ENCODE data around the gene RUVBL1. TPM values are rescaled to one million over a fixed set of nuclear protein-coding genes. Genes with fewer than 3 reads are reported as not detected.

The RUVBL1 gene
- total RNA-seq, 2 donors from 2014 or later: 16.1 to 48.2 TPM

GRCh38 chr3:128100161-128100560 is 23.5 kb downstream of the RUVBL1 start:
- TF ChIP-seq, protein P1, sequence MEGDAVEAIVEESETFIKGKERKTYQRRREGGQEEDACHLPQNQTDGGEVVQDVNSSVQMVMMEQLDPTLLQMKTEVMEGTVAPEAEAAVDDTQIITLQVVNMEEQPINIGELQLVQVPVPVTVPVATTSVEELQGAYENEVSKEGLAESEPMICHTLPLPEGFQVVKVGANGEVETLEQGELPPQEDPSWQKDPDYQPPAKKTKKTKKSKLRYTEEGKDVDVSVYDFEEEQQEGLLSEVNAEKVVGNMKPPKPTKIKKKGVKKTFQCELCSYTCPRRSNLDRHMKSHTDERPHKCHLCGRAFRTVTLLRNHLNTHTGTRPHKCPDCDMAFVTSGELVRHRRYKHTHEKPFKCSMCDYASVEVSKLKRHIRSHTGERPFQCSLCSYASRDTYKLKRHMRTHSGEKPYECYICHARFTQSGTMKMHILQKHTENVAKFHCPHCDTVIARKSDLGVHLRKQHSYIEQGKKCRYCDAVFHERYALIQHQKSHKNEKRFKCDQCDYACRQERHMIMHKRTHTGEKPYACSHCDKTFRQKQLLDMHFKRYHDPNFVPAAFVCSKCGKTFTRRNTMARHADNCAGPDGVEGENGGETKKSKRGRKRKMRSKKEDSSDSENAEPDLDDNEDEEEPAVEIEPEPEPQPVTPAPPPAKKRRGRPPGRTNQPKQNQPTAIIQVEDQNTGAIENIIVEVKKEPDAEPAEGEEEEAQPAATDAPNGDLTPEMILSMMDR (IDR thresholded peaks at IDR 0.05): no peak
- DNase-seq: no peak
- no peak overlapping the region for H3K4me3 ChIP-seq
- intact Hi-C loops (cut with DNase I): no loop called here
- no peaks in the 10 kb centered on the region for H3K27me3 ChIP-seq
- H3K9me3 ChIP-seq: no peaks in the 10 kb centered on the region
- H3K4me1 ChIP-seq: no peaks in the 10 kb centered on the region
- H3K36me3 ChIP-seq: no peaks in the 10 kb centered on the region
- no peak overlapping the region for H3K27ac ChIP-seq
- no peak overlapping the region for H3K9ac ChIP-seq (ENCODE audit: low read depth in 2 of 2, low read length in 2 of 2)

- H3K36me3 ChIP-seq: no peaks in the 10 kb centered on the region
- no peak for DNase-seq
- intact Hi-C loops (cut with DNase I): loop anchor here (5.0 to 10.0 kb wide), 3 partner anchors 227 to 507 kb away; no protein-coding TSS in a partner anchor
- no peak overlapping the region for H3K27ac ChIP-seq
- no peak overlapping the region for H3K4me3 ChIP-seq
- TF ChIP-seq, protein P1 (IDR thresholded peaks at IDR 0.05): no peak
- no peak overlapping the region for H3K9ac ChIP-seq (ENCODE audit: low read depth in 2 of 2, low read length in 2 of 2)
- H3K9me3 ChIP-seq: no peaks in the 10 kb centered on the region
- H3K4me1 ChIP-seq: no peaks in the 10 kb centered on the region
- no peaks in the 10 kb centered on the region for H3K27me3 ChIP-seq
These were observed 25.4 kb downstream of the RUVBL1 start for GRCh38 chr3:128098234-128098633.

- intact Hi-C loops (cut with DNase I): loop anchor here (5.0 to 10.0 kb wide), 3 partner anchors 230 to 510 kb away; no protein-coding TSS in a partner anchor
- no peak overlapping the region for H3K4me3 ChIP-seq
- H3K9ac ChIP-seq (ENCODE audit: low read depth in 2 of 2, low read length in 2 of 2): no peak overlapping the region
- H3K27me3 ChIP-seq: no peaks in the 10 kb centered on the region
- H3K27ac ChIP-seq: no peak overlapping the region
- peak; percentile 84 for DNase-seq
- no peaks in the 10 kb centered on the region for H3K9me3 ChIP-seq
- H3K4me1 ChIP-seq: no peaks in the 10 kb centered on the region
- H3K36me3 ChIP-seq: no peaks in the 10 kb centered on the region
- TF ChIP-seq, protein P1 (IDR thresholded peaks at IDR 0.05): peak; percentile 64
These were observed 28.3 kb downstream of the RUVBL1 start for GRCh38 chr3:128095222-128095703.

GRCh38 chr3:128094295-128095151 is 29.1 kb downstream of the RUVBL1 start:
- H3K9ac ChIP-seq (ENCODE audit: low read depth in 2 of 2, low read length in 2 of 2): no peak overlapping the region
- no peaks in the 10 kb centered on the region for H3K4me1 ChIP-seq
- H3K27ac ChIP-seq: no peak overlapping the region
- no peaks in the 10 kb centered on the region for H3K27me3 ChIP-seq
- no peak for DNase-seq
- TF ChIP-seq, protein P1 (IDR thresholded peaks at IDR 0.05): no peak
- intact Hi-C loops (cut with DNase I): loop anchor here (5.0 to 10.0 kb wide), 3 partner anchors 230 to 510 kb away; no protein-coding TSS in a partner anchor
- no peaks in the 10 kb centered on the region for H3K36me3 ChIP-seq
- H3K4me3 ChIP-seq: no peak overlapping the region
- H3K9me3 ChIP-seq: no peaks in the 10 kb centered on the region

DNA sequence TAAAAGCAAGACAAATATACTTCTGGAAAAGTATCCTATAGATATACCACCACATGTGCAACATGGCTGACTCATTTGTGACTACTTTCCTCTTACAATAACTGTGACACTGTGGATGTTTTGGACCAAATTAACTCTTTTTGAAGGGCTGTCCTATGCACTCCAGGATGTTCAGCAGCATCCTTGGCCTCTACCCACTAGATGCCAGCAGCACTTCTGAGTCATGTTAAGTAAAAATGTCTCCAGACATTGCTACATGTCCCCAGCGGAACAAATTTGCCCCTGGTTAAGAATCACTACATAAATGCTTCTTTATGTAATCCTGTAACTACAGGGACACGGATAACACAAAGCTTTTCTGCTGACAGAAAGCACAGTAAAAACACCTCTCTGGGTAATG is 32.0 kb downstream of the RUVBL1 start:
- DNase-seq: no peak
- H3K9ac ChIP-seq (ENCODE audit: low read depth in 2 of 2, low read length in 2 of 2): no peak overlapping the region
- TF ChIP-seq, protein P1 (IDR thresholded peaks at IDR 0.05): no peak
- no peaks in the 10 kb centered on the region for H3K9me3 ChIP-seq
- no peak overlapping the region for H3K4me3 ChIP-seq
- intact Hi-C loops (cut with DNase I): loop anchor here (10.0 kb wide), 2 partner anchors 233 to 513 kb away; no protein-coding TSS in a partner anchor
- H3K36me3 ChIP-seq: no peaks in the 10 kb centered on the region
- H3K27ac ChIP-seq: no peak overlapping the region
- H3K27me3 ChIP-seq: no peaks in the 10 kb centered on the region
- H3K4me1 ChIP-seq: no peaks in the 10 kb centered on the region
